HG02642 (cell line): ENCODE results near the gene FAM228A.
"Not testable (repeated sequence)": the region's sequence is repeated elsewhere in the genome, so short reads cannot be mapped to it uniquely, and the experiment has no call there.

Source experiments
- ATAC-seq: cut with Tn5 transposase; IDR thresholded peaks from one replicate; pipeline ENCODE4 v1.9.1; 2021; ENCODE audit warnings: mild to moderate bottlenecking; ENCODE audit not compliant: unreplicated experiment, poor library complexity

Gene FAM228A

DNA sequence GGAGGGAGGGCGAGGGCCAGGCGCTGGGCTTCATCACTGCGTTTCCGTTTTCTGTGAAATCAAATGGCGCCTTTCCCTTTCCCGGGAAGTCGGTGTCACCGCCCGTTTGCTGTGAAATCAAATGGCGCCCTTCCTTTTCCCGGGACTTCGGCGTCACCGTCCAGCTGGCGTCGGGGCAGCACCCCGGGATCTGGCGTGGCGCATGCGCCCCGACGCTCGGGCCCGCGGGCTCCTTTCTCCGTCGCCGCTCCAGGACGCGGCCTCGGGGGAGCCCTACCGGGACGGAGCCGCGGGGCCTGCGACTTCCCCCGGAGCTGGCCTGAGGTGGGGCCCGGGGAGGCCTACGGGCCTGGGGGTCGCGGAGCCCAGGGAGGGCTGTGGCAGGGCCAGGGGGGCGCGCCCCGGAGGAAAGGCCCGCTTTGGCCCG is at the start of gene FAM228A:
TSS of gene FAM228A (plus strand) at position 203 of the 427 bp plus-strand sequence. CDS start 428 bp downstream, outside the sequence.
- ATAC-seq: no peak

GRCh38 chr2:24125956-24126355 is 48.9 kb upstream of the FAM228A start:
- no peak for ATAC-seq

DNA sequence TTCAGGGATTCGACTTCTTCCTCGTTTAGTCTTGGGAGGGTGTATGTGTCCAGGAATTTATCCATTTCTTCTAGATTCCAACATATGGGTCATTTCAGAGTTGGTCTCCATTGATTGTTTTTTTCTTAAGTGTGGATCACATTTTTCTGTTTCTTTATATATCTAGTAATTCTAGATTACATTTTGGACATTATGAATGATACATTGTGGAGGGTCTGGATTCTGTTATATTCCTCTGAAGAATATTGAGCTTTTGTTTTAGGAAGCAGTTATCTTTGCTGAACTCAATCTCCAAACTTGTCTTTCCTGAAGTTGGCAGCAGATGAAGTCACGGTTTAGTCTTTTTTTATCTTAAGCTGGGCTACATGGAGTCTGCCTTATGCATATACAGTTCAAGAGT is 42.3 kb upstream of the FAM228A start:
- no peak for ATAC-seq

GRCh38 chr2:24140305-24140704 is 34.5 kb upstream of the FAM228A start:
- not testable (repeated sequence) for ATAC-seq

- no peak for ATAC-seq
These were observed 27.5 kb upstream of the FAM228A start for GRCh38 chr2:24147364-24147763.

GRCh38 chr2:24152413-24153197 is 22.2 kb upstream of the FAM228A start:
- no peak for ATAC-seq

- no peak for ATAC-seq
These were observed 21.4 kb upstream of the FAM228A start for GRCh38 chr2:24153478-24153877.

GRCh38 chr2:24158131-24158530 is 16.7 kb upstream of the FAM228A start:
- ATAC-seq: no peak

- no peak for ATAC-seq
These were observed 15.1 kb upstream of the FAM228A start for GRCh38 chr2:24159708-24160107.

DNA sequence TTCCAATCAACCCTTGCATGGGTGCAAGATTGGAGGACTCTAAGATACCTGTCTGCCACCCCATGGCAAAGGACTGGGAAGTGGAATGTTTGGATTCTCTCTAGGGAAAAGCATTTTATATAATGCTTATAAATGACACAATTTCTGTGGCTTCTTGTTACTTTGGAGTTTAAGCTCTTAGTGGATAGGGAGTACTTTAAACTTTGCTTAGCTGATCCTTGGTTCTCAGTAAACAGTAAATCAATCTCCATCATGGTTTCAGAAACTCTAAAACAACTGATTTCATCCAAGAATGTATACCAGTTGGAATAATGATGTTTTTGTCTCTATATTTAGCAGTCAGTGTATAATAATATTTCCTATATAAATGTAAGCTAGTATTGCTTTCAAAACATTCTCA is 14.1 kb upstream of the FAM228A start:
- ATAC-seq: no peak

- no peak for ATAC-seq
These were observed 12.4 kb upstream of the FAM228A start for GRCh38 chr2:24162494-24162893.

DNA sequence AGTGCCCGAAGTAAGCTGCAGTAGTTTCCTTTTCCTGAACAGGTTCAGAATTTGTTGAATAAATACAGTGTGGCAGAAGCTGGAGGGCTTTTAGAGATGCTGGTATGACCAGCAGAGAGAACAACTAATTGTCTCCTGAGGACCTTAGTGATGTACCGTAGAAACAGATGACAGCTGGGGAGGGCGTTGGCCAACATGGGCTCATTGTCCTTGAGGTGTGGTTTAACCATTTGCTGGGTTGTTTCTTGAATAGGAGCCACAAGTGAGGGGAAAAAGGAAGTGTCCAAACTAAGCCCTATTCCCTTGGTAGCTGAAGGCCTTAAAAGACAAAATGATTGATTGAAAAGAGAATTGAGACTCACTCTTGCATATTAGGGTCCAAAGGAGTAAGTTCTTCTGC is 11.7 kb upstream of the FAM228A start:
- no peak for ATAC-seq

DNA sequence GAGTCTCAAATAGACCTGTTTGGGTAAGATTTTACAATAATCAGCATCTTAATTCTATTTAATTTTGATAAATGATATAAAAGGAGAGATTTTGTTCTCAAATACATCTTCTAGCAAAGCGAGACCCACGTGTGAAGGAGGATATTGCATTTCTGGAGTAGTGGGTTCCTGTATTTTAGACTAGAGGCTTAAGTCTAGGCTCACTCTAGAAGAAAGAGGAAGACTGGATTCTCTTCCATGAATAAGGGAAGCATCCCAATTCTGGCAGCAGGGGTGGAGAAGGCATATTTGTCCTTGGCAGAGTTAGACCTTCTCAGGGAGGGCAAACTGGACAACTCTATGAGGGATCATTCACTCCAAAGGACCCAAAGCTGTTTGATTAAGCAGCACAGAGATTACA is 11.3 kb upstream of the FAM228A start:
- no peak for ATAC-seq

DNA sequence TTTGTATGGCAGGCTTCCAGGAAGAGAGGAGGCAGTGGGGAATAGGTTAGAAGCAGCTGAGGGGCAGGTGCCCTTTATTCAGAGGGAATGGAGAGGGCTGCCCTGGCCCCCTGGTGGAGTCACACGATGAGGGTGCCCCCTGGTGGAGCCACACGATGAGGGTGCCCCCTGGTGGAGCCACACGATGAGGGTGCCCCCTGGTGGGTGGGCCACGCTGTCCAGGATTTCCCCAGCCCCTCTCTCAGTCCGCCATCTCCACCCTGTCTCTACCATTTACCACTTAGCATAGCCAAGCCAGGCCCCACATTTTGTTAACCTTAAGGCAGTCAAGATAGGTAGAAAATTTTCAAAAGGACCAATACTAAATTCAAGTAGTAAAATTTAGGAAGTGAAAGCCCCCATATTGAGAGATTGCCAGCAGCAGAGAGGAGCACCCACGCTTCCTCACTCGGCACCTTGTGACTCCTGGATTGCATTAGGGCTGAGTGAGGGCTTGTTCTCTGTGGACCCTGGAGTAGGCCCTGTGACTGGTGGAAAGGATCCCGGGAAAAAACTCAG is 10.4 kb upstream of the FAM228A start:
- ATAC-seq: peak; percentile 82

GRCh38 chr2:24169023-24169422 is 5.8 kb upstream of the FAM228A start:
- no peak for ATAC-seq

GRCh38 chr2:24175631-24176187 is 856 bp downstream of the FAM228A start:
- no peak for ATAC-seq

- no peak for ATAC-seq
These were observed 1.5 kb downstream of the FAM228A start for GRCh38 chr2:24176326-24176725.

GRCh38 chr2:24179683-24180082 is 4.8 kb downstream of the FAM228A start:
- no peak for ATAC-seq

- no peak for ATAC-seq
These were observed 7.0 kb downstream of the FAM228A start for GRCh38 chr2:24181849-24182248.

DNA sequence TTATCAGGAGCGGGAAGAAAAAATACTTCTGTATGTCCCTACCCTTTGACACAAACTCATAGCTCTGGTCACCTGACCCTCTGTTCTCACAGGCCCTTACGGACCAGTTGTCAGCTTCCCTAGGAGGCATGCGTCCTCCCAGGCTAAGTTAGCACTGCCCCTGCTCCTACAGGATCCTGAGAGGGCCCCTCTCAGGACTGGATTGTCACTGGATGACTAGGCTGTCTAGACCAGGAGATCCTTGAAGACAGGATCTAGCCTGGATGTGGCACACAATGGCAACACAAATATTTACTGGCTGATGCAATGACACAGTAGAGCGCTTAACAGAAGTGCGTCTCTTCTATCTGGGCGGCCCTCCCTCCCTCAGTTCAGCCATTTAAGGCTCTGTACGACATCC is 7.7 kb downstream of the FAM228A start:
- no peak for ATAC-seq

- ATAC-seq: no peak
These were observed 8.7 kb downstream of the FAM228A start for GRCh38 chr2:24183366-24184069.
